HEK293T (cell line): ENCODE data around the gene PRR7.
A peak's percentile ranks its signal among the peaks of the same experiment; 100 is the strongest.

Source experiments
- CTCF ChIA-PET: fragments of 350-600 bp; formaldehyde crosslinking; extraction: SDS; loops from one replicate; lab custom pipeline; 2021; ENCODE audit warnings: antibody characterized with exemption, inconsistent platforms; lab: Yijun Ruan, JAX
- POLR2A ChIA-PET: fragments of 350-600 bp; formaldehyde crosslinking; extraction: SDS; loops from one replicate; lab custom pipeline; 2020; ENCODE audit warnings: antibody characterized with exemption, inconsistent platforms; lab: Yijun Ruan, JAX
- DNase-seq: peaks from one replicate; pipeline ENCODE4 v3.0.0; 2012; ENCODE audit warnings: mixed read lengths; ENCODE audit errors: extremely low spot score
- ARNT ChIP-seq: fragments of 450-650 bp; IDR thresholded peaks from 2 replicates; pipeline ENCODE4 v1.6.1; 2017; ENCODE audit warnings: mild to moderate bottlenecking
- BHLHE40 ChIP-seq: fragments of 450-650 bp; IDR thresholded peaks from 2 replicates; pipeline ENCODE4 v1.6.1; 2016; ENCODE audit warnings: mild to moderate bottlenecking, moderate library complexity, borderline replicate concordance
- CTBP1 ChIP-seq: fragments of 450-650 bp; IDR thresholded peaks from 2 replicates; pipeline ENCODE4 v1.6.1; 2016; ENCODE audit warnings: borderline replicate concordance
- ELF4 ChIP-seq: fragments of 450-650 bp; IDR thresholded peaks from 2 replicates; pipeline ENCODE4 v1.6.1; 2017; ENCODE audit warnings: antibody characterized with exemption
- FOXA1 ChIP-seq: fragments of 450-650 bp; IDR thresholded peaks from 2 replicates; pipeline ENCODE4 v1.6.1; 2016; ENCODE audit warnings: mild to moderate bottlenecking
- FOXK2 ChIP-seq: fragments of 450-650 bp; IDR thresholded peaks from 2 replicates; pipeline ENCODE4 v1.6.1; 2016; ENCODE audit warnings: mild to moderate bottlenecking
- FOXM1 ChIP-seq: fragments of 450-650 bp; IDR thresholded peaks from 2 replicates; pipeline ENCODE4 v1.6.1; 2017; ENCODE audit warnings: mild to moderate bottlenecking, borderline replicate concordance
- HDGF ChIP-seq: fragments of 450-650 bp; IDR thresholded peaks from 2 replicates; pipeline ENCODE4 v1.6.1; 2017; ENCODE audit warnings: antibody characterized with exemption, borderline replicate concordance
- L3MBTL2 ChIP-seq: fragments of 450-650 bp; conservative IDR thresholded peaks from 2 replicates; pipeline ENCODE4 v1.6.1; 2016; ENCODE audit warnings: mild to moderate bottlenecking
- LEF1 ChIP-seq: fragments of 450-650 bp; IDR thresholded peaks from 2 replicates; pipeline ENCODE4 v1.6.1; 2017; ENCODE audit warnings: mild to moderate bottlenecking, borderline replicate concordance
- NFRKB ChIP-seq: fragments of 450-650 bp; IDR thresholded peaks from 2 replicates; pipeline ENCODE4 v1.6.1; 2016; ENCODE audit warnings: mild to moderate bottlenecking, moderate library complexity
- SP1 ChIP-seq: fragments of 450-650 bp; IDR thresholded peaks from 2 replicates; pipeline ENCODE4 v1.6.1; 2017
- SUZ12 ChIP-seq: fragments of 450-650 bp; IDR thresholded peaks from 2 replicates; pipeline ENCODE4 v1.6.1; 2016; ENCODE audit warnings: mild to moderate bottlenecking
- TARDBP ChIP-seq: fragments of 450-650 bp; IDR thresholded peaks from 2 replicates; pipeline ENCODE4 v1.6.1; 2016
- ZNF384 ChIP-seq: fragments of 450-650 bp; IDR thresholded peaks from 2 replicates; pipeline ENCODE4 v1.6.1; 2016
- TF ChIP-seq, protein P1 (sequence below): fragments of 450-650 bp; IDR thresholded peaks from 2 replicates; pipeline ENCODE4 v1.6.1; 2016

PRR7 gene

DNA sequence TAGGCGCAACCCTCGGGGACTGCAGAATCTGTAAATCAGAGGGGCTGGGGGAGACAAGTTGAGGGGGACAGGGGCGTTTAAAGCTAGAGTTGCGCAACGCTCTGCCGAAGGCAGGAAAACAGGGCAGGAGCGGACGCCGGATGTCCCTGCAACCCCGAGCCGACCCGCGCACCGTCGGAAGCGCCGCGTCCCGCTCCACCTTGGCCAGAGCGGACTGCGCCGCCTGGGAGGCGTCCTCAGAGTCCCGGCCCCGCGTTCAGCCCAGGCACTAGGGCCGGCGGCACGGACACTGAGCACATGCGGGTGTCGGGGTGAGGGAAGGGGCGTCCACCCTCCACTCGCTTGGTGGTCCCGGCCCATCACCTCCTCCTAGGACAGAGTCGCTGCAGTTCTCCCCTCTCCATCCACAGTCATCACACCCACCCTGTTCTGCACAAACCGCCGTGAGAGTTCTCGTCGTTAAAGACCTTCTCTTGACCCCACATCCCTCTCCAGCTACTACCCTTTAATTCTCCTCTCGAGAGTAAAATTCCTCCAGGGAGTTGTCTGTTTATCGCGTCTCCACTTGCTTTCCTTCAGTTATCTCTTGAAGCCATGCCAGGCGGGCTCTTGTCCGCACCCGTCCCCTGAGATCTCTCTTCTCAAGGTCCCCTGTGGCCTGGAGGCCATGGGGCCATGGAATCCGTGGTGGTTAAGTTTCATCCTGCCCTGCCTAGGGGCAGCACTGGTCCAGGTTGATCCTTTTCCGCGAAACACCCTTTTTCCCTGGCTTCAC is 51.6 kb downstream of the PRR7 start:
- TF ChIP-seq ZNF384, result no peak
- TF ChIP-seq ELF4, result no peak
- TF ChIP-seq, protein P1, sequence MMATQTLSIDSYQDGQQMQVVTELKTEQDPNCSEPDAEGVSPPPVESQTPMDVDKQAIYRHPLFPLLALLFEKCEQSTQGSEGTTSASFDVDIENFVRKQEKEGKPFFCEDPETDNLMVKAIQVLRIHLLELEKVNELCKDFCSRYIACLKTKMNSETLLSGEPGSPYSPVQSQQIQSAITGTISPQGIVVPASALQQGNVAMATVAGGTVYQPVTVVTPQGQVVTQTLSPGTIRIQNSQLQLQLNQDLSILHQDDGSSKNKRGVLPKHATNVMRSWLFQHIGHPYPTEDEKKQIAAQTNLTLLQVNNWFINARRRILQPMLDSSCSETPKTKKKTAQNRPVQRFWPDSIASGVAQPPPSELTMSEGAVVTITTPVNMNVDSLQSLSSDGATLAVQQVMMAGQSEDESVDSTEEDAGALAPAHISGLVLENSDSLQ, result no peak
- TF ChIP-seq FOXA1, result no peak
- no peak for TF ChIP-seq FOXM1
- no peak for TF ChIP-seq SUZ12
- TF ChIP-seq BHLHE40, result no peak
- no peak for TF ChIP-seq SP1
- TF ChIP-seq TARDBP, result no peak
- TF ChIP-seq FOXK2, result no peak
- no peak for TF ChIP-seq L3MBTL2
- CTCF ChIA-PET, result interaction anchor here (3.8 kb wide), 1 partner anchor 43 kb away, joined by 23 read pairs; no protein-coding TSS in a partner anchor
- DNase-seq, result no peak

DNA sequence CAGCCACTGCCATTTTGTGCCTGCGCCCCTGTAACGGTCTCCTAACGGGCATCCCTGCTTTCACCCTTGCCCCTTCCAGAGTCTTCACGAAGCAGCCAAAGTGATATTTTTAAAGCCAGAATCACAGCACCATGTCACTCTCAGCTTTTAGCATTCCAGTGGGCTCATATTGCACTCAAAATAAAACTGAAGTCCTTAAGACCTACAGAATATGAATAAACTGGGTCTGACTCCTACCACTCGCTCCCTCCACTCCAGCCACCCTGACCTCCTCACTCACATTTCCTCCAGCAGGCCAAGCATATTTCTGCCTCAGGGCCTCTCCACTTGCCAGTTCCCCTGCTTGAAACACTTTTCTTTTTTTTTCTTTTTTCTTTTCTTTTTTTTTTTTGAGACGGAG is 53.2 kb downstream of the PRR7 start:
- CTCF ChIA-PET, result interaction anchor here (0.6 to 1.9 kb wide), 3 partner anchors 24 to 80 kb away, joined by 3 to 4 read pairs (median 3); no protein-coding TSS in a partner anchor
- TF ChIP-seq L3MBTL2 (no peak), ELF4 (no peak), HDGF (no peak), SP1 (no peak), ZNF384 (no peak), LEF1 (no peak), ARNT (no peak), FOXK2 (no peak), CTBP1 (no peak), TARDBP (no peak), FOXA1 (no peak), FOXM1 (no peak), NFRKB (no peak), SUZ12 (no peak), BHLHE40 (no peak)
- TF ChIP-seq, protein P1, result no peak
- DNase-seq, result no peak
- POLR2A ChIA-PET, result interaction anchor here (1.3 kb wide), 1 partner anchor 109 kb away, joined by 3 read pairs; no protein-coding TSS in a partner anchor

More for the DNA sequence above, 51.6 kb downstream of the PRR7 start:
- POLR2A ChIA-PET, result interaction anchor here (0.6 to 3.7 kb wide), 8 partner anchors 11 to 101 kb away, joined by 3 to 21 read pairs (median 4); partner anchors contain the start of genes B4GALT7, DDX41, DOK3 and TMED9

- peak; percentile 84 for DNase-seq
- POLR2A ChIA-PET, result interaction anchor here (1.1 to 1.7 kb wide), 3 partner anchors 9 to 110 kb away, joined by 3 to 6 read pairs (median 3); no protein-coding TSS in a partner anchor
- CTCF ChIA-PET, result interaction anchor here (0.5 to 2.0 kb wide), 16 partner anchors 9 to 134 kb away, joined by 3 to 9 read pairs (median 4); partner anchors contain the start of gene DDX41
- no peak for TF ChIP-seq ARNT
- no peak for TF ChIP-seq LEF1
- TF ChIP-seq FOXM1, result no peak
- no peak for TF ChIP-seq NFRKB
Measured at GRCh38 chr5:177500685-177501522, 54.3 kb downstream of the PRR7 start.

DNA sequence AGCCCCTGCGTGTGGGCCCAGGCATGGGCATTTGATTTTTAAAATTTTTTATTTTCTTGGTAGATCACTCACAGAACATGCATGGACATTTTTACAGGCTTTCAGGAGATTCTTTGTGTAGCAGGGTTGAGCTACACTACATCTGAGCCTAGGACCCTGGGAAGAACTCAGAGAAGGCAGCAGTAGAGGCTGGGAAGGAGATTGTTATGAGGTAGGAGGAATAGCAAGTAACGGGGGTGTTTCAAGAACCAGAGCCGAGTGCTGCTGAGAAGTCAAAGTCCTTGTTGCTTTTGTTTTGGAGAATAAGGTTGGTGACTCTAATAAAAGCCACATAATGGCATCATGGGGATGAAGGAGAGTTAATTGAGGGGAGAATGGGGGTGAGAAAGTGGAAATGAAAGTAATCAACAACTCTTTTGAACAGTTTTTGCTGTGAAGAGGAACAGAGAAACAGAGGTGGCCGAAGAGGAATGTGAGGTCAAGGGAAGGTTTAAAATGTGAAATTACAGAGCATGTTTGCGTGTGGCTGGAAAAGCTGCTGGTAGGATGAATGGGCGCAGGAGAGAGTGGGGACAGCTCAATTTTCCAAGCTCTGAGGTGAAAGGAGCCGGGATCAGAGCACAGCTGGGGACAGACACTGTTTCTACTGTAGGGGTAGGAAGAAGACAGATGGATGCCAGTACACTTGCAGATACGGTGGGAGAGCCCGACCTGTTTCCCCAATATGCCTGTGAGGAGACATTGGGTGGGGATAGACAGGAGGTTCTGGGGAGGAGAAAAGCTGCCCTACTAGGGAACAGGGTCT is 55.5 kb downstream of the PRR7 start:
- TF ChIP-seq SP1, result no peak
- TF ChIP-seq ELF4, result no peak
- no peak for TF ChIP-seq FOXK2
- no peak for TF ChIP-seq FOXA1
- no peak for TF ChIP-seq CTBP1
- no peak for TF ChIP-seq TARDBP
- no peak for TF ChIP-seq SUZ12
- no peak for TF ChIP-seq LEF1
- TF ChIP-seq FOXM1, result no peak
- no peak for TF ChIP-seq ARNT
- no peak for TF ChIP-seq NFRKB
- TF ChIP-seq HDGF, result no peak
- no peak for TF ChIP-seq BHLHE40
- POLR2A ChIA-PET, result interaction anchor here (1.1 to 2.2 kb wide), 3 partner anchors 10 to 48 kb away, joined by 3 to 8 read pairs (median 6); no protein-coding TSS in a partner anchor
- no peak for DNase-seq
- CTCF ChIA-PET, result interaction anchor here (0.7 to 2.0 kb wide), 11 partner anchors 9 to 135 kb away, joined by 3 to 9 read pairs (median 5); partner anchors contain the start of gene DDX41

DNA sequence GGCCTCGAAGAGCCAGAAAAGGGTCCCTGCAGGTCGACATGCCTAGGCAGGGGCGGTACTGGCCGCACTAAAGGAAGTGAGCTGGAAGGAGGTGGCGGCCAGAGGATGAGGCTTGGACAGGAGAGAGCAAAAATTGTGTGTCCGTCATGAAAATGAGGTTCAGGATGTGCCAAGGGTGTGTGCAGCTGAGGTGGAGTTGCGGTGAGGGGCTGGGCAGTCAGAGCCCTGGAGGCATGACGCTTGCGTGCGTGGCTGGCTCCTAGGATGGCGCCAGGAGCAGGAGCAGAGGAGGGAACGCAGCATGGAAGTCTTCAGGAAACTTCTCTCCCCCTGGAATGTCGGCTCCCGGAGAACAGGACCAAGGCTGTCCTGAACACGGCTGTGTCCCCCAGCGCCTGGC is 56.3 kb downstream of the PRR7 start:
- ChIA-PET POLR2A (interaction anchor here (2.2 kb wide), 1 partner anchor 48 kb away, joined by 8 read pairs; no protein-coding TSS in a partner anchor), CTCF (interaction anchor here (1.2 to 2.0 kb wide), 2 partner anchors 14 to 112 kb away, joined by 3 to 8 read pairs; partner anchors contain the start of gene DDX41)
- no peak for TF ChIP-seq CTBP1
- TF ChIP-seq TARDBP, result no peak
- no peak for TF ChIP-seq BHLHE40
- no peak for TF ChIP-seq SUZ12
- TF ChIP-seq LEF1, result no peak
- TF ChIP-seq FOXK2, result no peak
- DNase-seq, result no peak
